Keratinocyte (primary cell): ENCODE results near the gene PAOX. TPM values are rescaled to one million over a fixed set of nuclear protein-coding genes. Genes with fewer than 3 reads are reported as not detected.

Experiments used
- DNase-seq: peaks from one replicate; pipeline ENCODE4 v3.0.0-alpha.2; 2011; ENCODE audit warnings: low read depth, missing footprints, low spot score
- FAIRE-seq: peaks from 2 replicates; lab custom pipeline; 2011; peaks lifted over from hg19 to GRCh38; lab: Jason Lieb, UNC
- H2AFZ ChIP-seq: 2 replicates; pipeline ENCODE4 v1.6.0; 2012; ENCODE audit warnings: low read length, control low read depth, inconsistent platforms; ENCODE audit not compliant: control insufficient read depth
- H3K27ac ChIP-seq: 2 replicates; pipeline ENCODE4 v1.5.1; 2011; ENCODE audit warnings: low read length; ENCODE audit not compliant: control insufficient read depth, insufficient read depth
- H3K27me3 ChIP-seq: 3 replicates; pipeline ENCODE4 v1.6.0; 2011; ENCODE audit warnings: low read length; ENCODE audit not compliant: control insufficient read depth, insufficient read depth; ENCODE audit errors: extremely low read depth
- H3K36me3 ChIP-seq, 2 experiments: 2 replicates in 1 of 2; 3 replicates in 1 of 2; pipeline ENCODE4 v1.5.1; 2011; ENCODE audit warnings: low read length in 2 of 2, mild to moderate bottlenecking in 1 of 2; ENCODE audit not compliant: control insufficient read depth in 2 of 2, insufficient read depth in 2 of 2; ENCODE audit errors: extremely low read depth in 1 of 2
- H3K4me1 ChIP-seq: 3 replicates; pipeline ENCODE4 v1.5.1; 2011; ENCODE audit warnings: low read length; ENCODE audit not compliant: control insufficient read depth, insufficient read depth; ENCODE audit errors: extremely low read depth
- H3K4me2 ChIP-seq: 3 replicates; pipeline ENCODE4 v1.6.0; 2011; ENCODE audit warnings: low read depth, low read length; ENCODE audit not compliant: control insufficient read depth, insufficient read depth; ENCODE audit errors: extremely low read depth
- H3K4me3 ChIP-seq, 3 experiments: fragments of 200-600 bp in 1 of 3; sonication (generic) in 1 of 3; 2 replicates in 2 of 3; 3 replicates in 1 of 3; pipeline ENCODE4 v1.5.1; 2011 to 2016; ENCODE audit warnings: low read length in 3 of 3, mild to moderate bottlenecking in 3 of 3, control low read depth in 2 of 3, inconsistent platforms in 1 of 3, low read depth in 1 of 3, mixed read lengths in 1 of 3, mixed run types in 1 of 3, moderate library complexity in 1 of 3; ENCODE audit not compliant: control insufficient read depth in 2 of 3, insufficient read depth in 2 of 3; ENCODE audit errors: extremely low read depth in 1 of 3
- H3K79me2 ChIP-seq: 2 replicates; pipeline ENCODE4 v1.6.0; 2012; ENCODE audit warnings: low read length; ENCODE audit not compliant: control insufficient read depth, insufficient read depth
- H3K9ac ChIP-seq: 3 replicates; pipeline ENCODE4 v1.6.0; 2011; ENCODE audit warnings: low read length; ENCODE audit not compliant: control insufficient read depth, insufficient read depth; ENCODE audit errors: extremely low read depth
- H3K9me1 ChIP-seq: 3 replicates; pipeline ENCODE4 v1.6.0; 2011; ENCODE audit warnings: low read length; ENCODE audit not compliant: control insufficient read depth, insufficient read depth; ENCODE audit errors: extremely low read depth
- H3K9me3 ChIP-seq: 2 replicates; pipeline ENCODE4 v1.5.1; 2012; ENCODE audit warnings: low read depth, low read length; ENCODE audit not compliant: control insufficient read depth
- H4K20me1 ChIP-seq: 3 replicates; pipeline ENCODE4 v1.6.0; 2011; ENCODE audit warnings: low read length; ENCODE audit not compliant: control insufficient read depth, insufficient read depth; ENCODE audit errors: extremely low read depth
- CTCF ChIP-seq, 3 experiments: IDR thresholded peaks in 1 of 3; conservative IDR thresholded peaks in 1 of 3; optimal IDR thresholded peaks in 1 of 3; 2 replicates in 2 of 3; 3 replicates in 1 of 3; pipeline versions ENCODE3 to v1.5.1; 2011; ENCODE audit warnings: low read length in 3 of 3, mild to moderate bottlenecking in 3 of 3, moderate library complexity in 2 of 3, control low read depth in 1 of 3, inconsistent platforms in 1 of 3; ENCODE audit not compliant: insufficient read depth in 2 of 3; ENCODE audit errors: extremely low read depth in 1 of 3
- EZH2 ChIP-seq: IDR thresholded peaks from one replicate; pipeline ENCODE4 v1.6.1; 2012; ENCODE audit warnings: inconsistent platforms, mild to moderate bottlenecking, low read length, moderate library complexity
- dilution Hi-C: fragments of 300-500 bp; cut with MboI; formaldehyde crosslinking; loops from one replicate; pipeline ENCODE4 v1.7.0; 2020; ENCODE audit warnings: low sequenced_read_pairs; ENCODE audit not compliant: extremely low pct_ligation_motif_present
- polyA plus RNA-seq, 5 experiments: library from polyadenylated mRNA; depleted of rRNA in 3 of 5; stranded (reverse) in 3 of 5; stranded (forward) in 1 of 5; unstranded in 1 of 5; fragments of >200 nt; gene quantifications; 1 replicate in 1 of 5; 2 replicates in 3 of 5; 3 replicates in 1 of 5; pipeline versions ENCODE4 v1.2.1 to v1.2.3, GENCODE V29; 2011 to 2012; ENCODE audit warnings: missing spikeins in 2 of 5, low read depth in 1 of 5, low replicate concordance in 1 of 5

The PAOX gene
- polyA plus RNA-seq, 1 donor (not counting 4 experiments of a cell fraction or from before 2014, with no cell fraction given): 2.6 TPM

DNA sequence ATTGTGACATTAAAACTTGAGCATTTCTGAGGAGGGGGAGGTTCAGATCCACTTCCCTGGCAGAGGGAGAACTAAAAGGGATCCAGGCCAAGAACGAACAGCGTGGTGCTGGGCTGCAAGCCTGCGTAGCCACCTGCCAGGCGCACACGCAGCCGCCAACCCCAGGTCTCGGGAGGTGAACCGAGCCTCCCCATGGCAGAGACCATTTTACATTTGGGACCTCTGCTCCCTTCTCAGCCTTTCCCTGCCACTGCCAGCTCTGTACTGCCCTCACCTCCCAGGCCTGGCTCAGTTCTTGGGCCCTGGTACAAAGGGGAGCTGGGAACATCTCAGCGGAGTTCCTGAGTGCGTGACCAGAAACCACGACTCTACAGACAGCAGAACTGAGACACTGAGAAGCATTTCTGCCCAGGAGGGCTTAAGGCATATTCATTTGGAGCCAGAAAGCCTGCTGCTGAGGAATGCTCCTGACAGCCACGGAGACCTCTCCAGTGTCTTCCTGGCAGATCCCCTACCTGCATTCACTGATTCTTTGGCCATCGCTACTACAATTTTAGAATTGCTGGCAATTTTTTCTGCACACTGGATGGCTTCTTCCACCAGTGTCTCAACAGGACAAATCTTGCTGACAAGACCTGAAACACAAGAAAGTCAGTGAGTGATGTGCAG is 13.5 kb upstream of the PAOX start:
- Histone ChIP-seq H3K9ac (no peak overlapping the region), H3K4me2 (peak overlapping the region; percentile 22), H4K20me1 (no peaks in the 10 kb centered on the region), H3K4me3 (no peak overlapping the region), H3K36me3 (peaks cover 27 to 33% of the 10 kb centered on the region in 2 experiments), H3K27me3 (no peaks in the 10 kb centered on the region), H3K4me1 (peaks cover 5% of the 10 kb centered on the region), H3K9me1 (no peaks in the 10 kb centered on the region), H3K9me3 (no peaks in the 10 kb centered on the region), H3K27ac (no peak overlapping the region), H3K79me2 (no peaks in the 10 kb centered on the region), H2AFZ (no peak overlapping the region)
- dilution Hi-C loops: no loop called here
- DNase-seq (no peak), FAIRE-seq (no peak)
- TF ChIP-seq EZH2 (no peak), CTCF (optimal IDR thresholded peaks at IDR 0.05 in 1 of 3, IDR thresholded peaks at IDR 0.05 in 1 of 3, conservative IDR thresholded peaks at IDR 0.05 in 1 of 3; ENCODE audit: extremely low read depth in 1 of 3, insufficient read depth in 2 of 3, low read length in 3 of 3) (no peak)

DNA sequence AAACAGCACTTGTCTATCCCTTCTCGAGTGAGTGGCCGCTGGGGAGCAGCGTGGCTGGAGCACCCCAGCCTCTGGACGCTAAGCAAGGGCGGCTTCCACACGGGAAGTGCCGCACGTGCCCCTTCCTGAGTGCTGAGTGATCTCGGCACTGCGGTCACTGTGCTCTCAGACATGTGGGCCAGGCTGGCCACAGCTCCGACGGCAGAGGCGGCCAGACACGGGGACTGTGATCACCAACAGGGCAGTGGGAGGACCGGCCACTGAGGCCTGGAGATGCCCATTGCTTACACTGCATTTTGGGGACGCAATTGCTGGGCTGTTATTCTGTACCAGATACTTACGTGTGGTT is 13.0 kb upstream of the PAOX start:
- Histone ChIP-seq H3K9ac (no peak overlapping the region), H3K9me3 (no peaks in the 10 kb centered on the region), H3K27ac (no peak overlapping the region), H3K4me3 (no peak overlapping the region), H3K36me3 (peaks cover 27 to 34% of the 10 kb centered on the region in 2 experiments), H3K79me2 (no peaks in the 10 kb centered on the region), H3K27me3 (no peaks in the 10 kb centered on the region), H2AFZ (no peak overlapping the region), H4K20me1 (no peaks in the 10 kb centered on the region), H3K9me1 (no peaks in the 10 kb centered on the region), H3K4me1 (peaks cover 5% of the 10 kb centered on the region), H3K4me2 (no peak overlapping the region)
- no peak for DNase-seq
- TF ChIP-seq CTCF (optimal IDR thresholded peaks at IDR 0.05 in 1 of 3, IDR thresholded peaks at IDR 0.05 in 1 of 3, conservative IDR thresholded peaks at IDR 0.05 in 1 of 3; ENCODE audit: extremely low read depth in 1 of 3, insufficient read depth in 2 of 3, low read length in 3 of 3): no peak
- TF ChIP-seq EZH2: no peak
- dilution Hi-C loops: no loop called here
- FAIRE-seq: no peak
